ENCODE results near the gene HBZ. TPM values are rescaled to one million over a fixed set of nuclear protein-coding genes. Genes with fewer than 3 reads are reported as not detected.
"Not testable (repeated sequence)": the region's sequence is repeated elsewhere in the genome, so short reads cannot be mapped to it uniquely, and the experiment has no call there.

HBZ gene
- total RNA-seq, 1 experiment from 2014 or later: not detected

- in situ Hi-C loops (cut with HindIII; ENCODE audit: low pct_unique_long_range_greater_than_20kb, low sequenced_read_pairs): no loop called here
- DNase-seq (ENCODE audit: low read depth, low spot score): no peak
Observed at GRCh38 chr16:129075-129474, 23.4 kb upstream of the HBZ start.

- in situ Hi-C loops (cut with HindIII; ENCODE audit: low pct_unique_long_range_greater_than_20kb, low sequenced_read_pairs): no loop called here
- no peak for DNase-seq (ENCODE audit: low read depth, low spot score)
Observed at GRCh38 chr16:130533-131173, 21.8 kb upstream of the HBZ start.

- in situ Hi-C loops (cut with HindIII; ENCODE audit: low pct_unique_long_range_greater_than_20kb, low sequenced_read_pairs): no loop called here
- no peak for DNase-seq (ENCODE audit: low read depth, low spot score)
Observed at GRCh38 chr16:132120-132519, 20.3 kb upstream of the HBZ start.

- in situ Hi-C loops (cut with HindIII; ENCODE audit: low pct_unique_long_range_greater_than_20kb, low sequenced_read_pairs): no loop called here
- no peak for DNase-seq (ENCODE audit: low read depth, low spot score)
Observed at GRCh38 chr16:133716-134115, 18.7 kb upstream of the HBZ start.

GRCh38 chr16:138049-138417 lies 14.4 kb upstream of the HBZ start:
- in situ Hi-C loops (cut with HindIII; ENCODE audit: low pct_unique_long_range_greater_than_20kb, low sequenced_read_pairs): no loop called here
- DNase-seq (ENCODE audit: low read depth, low spot score): no peak

GRCh38 chr16:140175-140857 lies 12.1 kb upstream of the HBZ start:
- DNase-seq (ENCODE audit: low read depth, low spot score): no peak
- in situ Hi-C loops (cut with HindIII; ENCODE audit: low pct_unique_long_range_greater_than_20kb, low sequenced_read_pairs): no loop called here

GRCh38 chr16:142405-142967 lies 10.0 kb upstream of the HBZ start:
- DNase-seq (ENCODE audit: low read depth, low spot score): peak; percentile 55
- in situ Hi-C loops (cut with HindIII; ENCODE audit: low pct_unique_long_range_greater_than_20kb, low sequenced_read_pairs): no loop called here

- in situ Hi-C loops (cut with HindIII; ENCODE audit: low pct_unique_long_range_greater_than_20kb, low sequenced_read_pairs): no loop called here
- DNase-seq (ENCODE audit: low read depth, low spot score): no peak
Observed at GRCh38 chr16:143047-143446, 9.4 kb upstream of the HBZ start.

- in situ Hi-C loops (cut with HindIII; ENCODE audit: low pct_unique_long_range_greater_than_20kb, low sequenced_read_pairs): no loop called here
- DNase-seq (ENCODE audit: low read depth, low spot score): no peak
Observed at GRCh38 chr16:143456-143855, 9.0 kb upstream of the HBZ start.

- DNase-seq (ENCODE audit: low read depth, low spot score): no peak
- in situ Hi-C loops (cut with HindIII; ENCODE audit: low pct_unique_long_range_greater_than_20kb, low sequenced_read_pairs): no loop called here
Observed at GRCh38 chr16:144797-145252, 7.6 kb upstream of the HBZ start.

- in situ Hi-C loops (cut with HindIII; ENCODE audit: low pct_unique_long_range_greater_than_20kb, low sequenced_read_pairs): no loop called here
Observed at GRCh38 chr16:146646-147045, 5.8 kb upstream of the HBZ start.

GRCh38 chr16:149024-149660 lies 3.3 kb upstream of the HBZ start:
- peak; percentile 21 for DNase-seq (ENCODE audit: low read depth, low spot score)
- in situ Hi-C loops (cut with HindIII; ENCODE audit: low pct_unique_long_range_greater_than_20kb, low sequenced_read_pairs): no loop called here

More at GRCh38 chr16:146646-147045, 5.8 kb upstream of the HBZ start:
- no peak for DNase-seq (ENCODE audit: low read depth, low spot score)

- in situ Hi-C loops (cut with HindIII; ENCODE audit: low pct_unique_long_range_greater_than_20kb, low sequenced_read_pairs); DNase-seq (ENCODE audit: low read depth, low spot score): not testable (repeated sequence)
Observed at GRCh38 chr16:153129-153521, 681 bp downstream of the HBZ start.

GRCh38 chr16:153550-154216 lies 1.2 kb downstream of the HBZ start:
- DNase-seq (ENCODE audit: low read depth, low spot score); in situ Hi-C loops (cut with HindIII; ENCODE audit: low pct_unique_long_range_greater_than_20kb, low sequenced_read_pairs): not testable (repeated sequence)

GRCh38 chr16:154217-155030 lies 2.0 kb downstream of the HBZ start:
- in situ Hi-C loops (cut with HindIII; ENCODE audit: low pct_unique_long_range_greater_than_20kb, low sequenced_read_pairs): no loop called here
- DNase-seq (ENCODE audit: low read depth, low spot score): no peak

- DNase-seq (ENCODE audit: low read depth, low spot score): no peak
- in situ Hi-C loops (cut with HindIII; ENCODE audit: low pct_unique_long_range_greater_than_20kb, low sequenced_read_pairs): no loop called here
Observed at GRCh38 chr16:155031-155398, 2.6 kb downstream of the HBZ start.

GRCh38 chr16:159136-159849 lies 6.8 kb downstream of the HBZ start:
- DNase-seq (ENCODE audit: low read depth, low spot score): no peak
- in situ Hi-C loops (cut with HindIII; ENCODE audit: low pct_unique_long_range_greater_than_20kb, low sequenced_read_pairs): no loop called here
